Neural crest cell (in vitro differentiated cells): ENCODE measurements around the gene TMEM87A. TPM values are rescaled to one million over a fixed set of nuclear protein-coding genes. Genes with fewer than 3 reads are reported as not detected.

Source experiments
- DNase-seq: peaks from one replicate; pipeline ENCODE4 v3.0.0; 2021; ENCODE audit warnings: low read depth, mixed read lengths, low spot score
- H3K27ac Mint-ChIP-seq: one replicate; pipeline ENCODE4 v1.8.0; 2021; ENCODE audit warnings: mild to moderate bottlenecking, mixed read lengths; ENCODE audit not compliant: unreplicated experiment
- H3K27me3 Mint-ChIP-seq: 2 replicates; pipeline ENCODE4 v1.8.0; 2021; ENCODE audit warnings: low read depth, mild to moderate bottlenecking, mixed read lengths
- H3K36me3 Mint-ChIP-seq: 2 replicates; pipeline ENCODE4 v1.8.0; 2021; ENCODE audit warnings: low read depth, mild to moderate bottlenecking, mixed read lengths
- H3K4me1 Mint-ChIP-seq: 2 replicates; pipeline ENCODE4 v1.8.0; 2021; ENCODE audit warnings: mixed read lengths
- H3K4me3 Mint-ChIP-seq: one replicate; pipeline ENCODE4 v1.8.0; 2021; ENCODE audit warnings: mild to moderate bottlenecking, mixed read lengths
- H3K9me3 Mint-ChIP-seq: 2 replicates; pipeline ENCODE4 v1.8.0; 2021; ENCODE audit warnings: mixed read lengths
- total RNA-seq: library from RNA; stranded (reverse); gene quantifications from 2 replicates; pipeline ENCODE4 v1.2.1, GENCODE V29; 2021
- TF ChIP-seq, protein P1 (sequence below): fragments of 200-600 bp; sonication (generic); conservative IDR thresholded peaks from 2 replicates; pipeline ENCODE4 v1.5.0; 2021; ENCODE audit warnings: antibody characterized with exemption, mild to moderate bottlenecking

The TMEM87A gene
- total RNA-seq, 1 donor from 2014 or later, result 34.8 TPM

DNA sequence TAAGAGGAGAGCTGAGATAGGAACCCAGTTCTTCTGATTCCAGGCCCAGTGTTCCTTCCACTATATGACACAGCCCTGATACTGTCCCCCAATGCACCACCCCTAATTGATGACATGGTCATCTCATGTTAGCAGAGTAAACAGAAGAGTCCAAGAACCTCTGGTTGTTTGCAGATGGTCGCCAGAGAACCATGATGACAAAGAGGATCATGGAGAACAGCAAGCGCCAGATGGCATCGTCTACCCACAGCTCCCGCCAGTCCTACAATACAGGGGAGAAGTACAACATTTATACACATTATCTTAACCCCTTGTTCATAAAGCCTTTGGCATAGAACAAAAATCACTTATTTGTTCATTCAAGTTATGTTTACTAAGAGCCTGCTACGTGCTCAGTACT is 46.6 kb downstream of the TMEM87A start:
- no peak for DNase-seq
- TF ChIP-seq, protein P1, sequence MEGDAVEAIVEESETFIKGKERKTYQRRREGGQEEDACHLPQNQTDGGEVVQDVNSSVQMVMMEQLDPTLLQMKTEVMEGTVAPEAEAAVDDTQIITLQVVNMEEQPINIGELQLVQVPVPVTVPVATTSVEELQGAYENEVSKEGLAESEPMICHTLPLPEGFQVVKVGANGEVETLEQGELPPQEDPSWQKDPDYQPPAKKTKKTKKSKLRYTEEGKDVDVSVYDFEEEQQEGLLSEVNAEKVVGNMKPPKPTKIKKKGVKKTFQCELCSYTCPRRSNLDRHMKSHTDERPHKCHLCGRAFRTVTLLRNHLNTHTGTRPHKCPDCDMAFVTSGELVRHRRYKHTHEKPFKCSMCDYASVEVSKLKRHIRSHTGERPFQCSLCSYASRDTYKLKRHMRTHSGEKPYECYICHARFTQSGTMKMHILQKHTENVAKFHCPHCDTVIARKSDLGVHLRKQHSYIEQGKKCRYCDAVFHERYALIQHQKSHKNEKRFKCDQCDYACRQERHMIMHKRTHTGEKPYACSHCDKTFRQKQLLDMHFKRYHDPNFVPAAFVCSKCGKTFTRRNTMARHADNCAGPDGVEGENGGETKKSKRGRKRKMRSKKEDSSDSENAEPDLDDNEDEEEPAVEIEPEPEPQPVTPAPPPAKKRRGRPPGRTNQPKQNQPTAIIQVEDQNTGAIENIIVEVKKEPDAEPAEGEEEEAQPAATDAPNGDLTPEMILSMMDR, result no peak
- peaks cover 6% of the 10 kb centered on the region for H3K36me3 Mint-ChIP-seq
- H3K9me3 Mint-ChIP-seq, result no peaks in the 10 kb centered on the region
- H3K27ac Mint-ChIP-seq, result no peak overlapping the region
- no peaks in the 10 kb centered on the region for H3K27me3 Mint-ChIP-seq
- H3K4me3 Mint-ChIP-seq, result no peak overlapping the region
- H3K4me1 Mint-ChIP-seq, result no peaks in the 10 kb centered on the region

DNA sequence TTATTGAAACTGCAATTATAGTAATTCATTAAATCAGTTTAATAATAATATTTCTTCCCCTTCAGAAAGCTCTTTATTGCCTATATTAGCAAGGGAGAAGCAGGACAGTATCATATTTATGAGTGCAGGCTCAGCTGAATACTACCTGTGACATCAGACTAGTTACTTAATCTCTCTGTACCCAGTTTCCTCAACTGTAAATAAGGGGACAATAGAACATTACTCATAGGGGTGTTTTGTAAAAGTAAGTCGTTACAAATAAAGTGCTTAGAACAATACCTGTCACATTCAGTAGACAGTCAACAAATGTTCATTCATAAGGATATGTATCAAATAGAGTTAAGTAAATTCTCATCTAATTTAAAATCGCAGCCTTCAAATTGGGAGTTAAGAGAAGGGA is 53.0 kb downstream of the TMEM87A start:
- no peaks in the 10 kb centered on the region for H3K4me1 Mint-ChIP-seq
- H3K36me3 Mint-ChIP-seq, result peaks cover 11% of the 10 kb centered on the region
- no peak for DNase-seq
- no peaks in the 10 kb centered on the region for H3K27me3 Mint-ChIP-seq
- H3K27ac Mint-ChIP-seq, result no peak overlapping the region
- no peaks in the 10 kb centered on the region for H3K9me3 Mint-ChIP-seq
- no peak overlapping the region for H3K4me3 Mint-ChIP-seq
- TF ChIP-seq, protein P1, result no peak

DNA sequence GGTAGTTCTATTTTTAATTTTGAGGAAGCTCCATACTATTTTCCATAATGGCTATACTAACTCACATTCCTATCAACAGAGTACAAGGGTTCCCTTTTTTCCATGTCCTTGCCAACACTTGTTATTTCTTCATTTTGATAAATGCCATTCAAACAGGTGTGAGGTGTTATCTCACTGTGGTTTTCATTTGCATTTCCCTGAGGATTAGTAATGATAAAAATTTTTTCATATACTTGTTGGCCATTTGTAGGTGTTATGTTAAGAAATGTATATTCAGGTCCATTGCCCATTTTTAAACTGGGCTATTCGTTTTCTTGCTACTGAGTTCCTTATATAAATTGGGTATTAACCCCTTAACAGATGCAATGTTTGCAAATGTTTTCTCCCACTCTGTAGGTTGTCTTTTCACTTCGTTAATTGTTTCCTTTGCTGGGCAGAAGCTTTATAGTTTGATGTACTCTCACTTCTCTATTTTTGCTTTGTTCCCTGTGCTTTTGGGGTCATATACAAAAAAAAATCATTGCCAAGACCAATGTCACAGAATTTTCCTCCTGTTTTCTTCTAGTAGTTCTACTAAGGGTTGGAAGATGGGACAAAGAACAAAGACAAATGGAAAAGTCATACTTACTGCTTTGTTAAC is 54.2 kb downstream of the TMEM87A start:
- Mint-ChIP-seq H3K36me3 (peaks cover 8% of the 10 kb centered on the region), H3K4me1 (no peaks in the 10 kb centered on the region), H3K27ac (no peak overlapping the region)

DNA sequence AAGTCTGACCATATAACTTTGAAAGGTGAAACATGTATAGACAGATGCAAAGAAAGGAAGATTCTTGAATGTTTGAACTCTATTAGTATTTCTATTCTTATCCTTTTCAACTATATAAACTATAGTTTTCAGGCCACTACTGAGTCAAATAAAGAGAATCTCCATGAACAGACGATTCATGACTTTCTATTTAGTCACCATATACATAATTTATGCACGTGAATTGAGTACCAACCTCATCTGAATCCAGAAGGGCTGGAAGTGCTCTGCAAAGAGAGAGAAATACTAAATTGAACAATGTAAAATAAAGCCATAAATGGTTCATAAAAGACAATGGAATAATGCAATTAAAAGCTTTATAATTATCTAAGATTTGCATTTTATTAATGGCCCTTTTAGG is 55.7 kb downstream of the TMEM87A start:
- TF ChIP-seq, protein P1, result no peak
- H3K4me3 Mint-ChIP-seq, result no peak overlapping the region
- H3K27ac Mint-ChIP-seq, result no peak overlapping the region
- H3K36me3 Mint-ChIP-seq, result peaks cover 8% of the 10 kb centered on the region
- no peaks in the 10 kb centered on the region for H3K9me3 Mint-ChIP-seq
- DNase-seq, result no peak
- no peaks in the 10 kb centered on the region for H3K4me1 Mint-ChIP-seq
- no peaks in the 10 kb centered on the region for H3K27me3 Mint-ChIP-seq

More for the DNA sequence above, 54.2 kb downstream of the TMEM87A start:
- H3K9me3 Mint-ChIP-seq, result no peaks in the 10 kb centered on the region
- TF ChIP-seq, protein P1, result no peak
- no peak overlapping the region for H3K4me3 Mint-ChIP-seq
- DNase-seq, result no peak
- H3K27me3 Mint-ChIP-seq, result no peaks in the 10 kb centered on the region

DNA sequence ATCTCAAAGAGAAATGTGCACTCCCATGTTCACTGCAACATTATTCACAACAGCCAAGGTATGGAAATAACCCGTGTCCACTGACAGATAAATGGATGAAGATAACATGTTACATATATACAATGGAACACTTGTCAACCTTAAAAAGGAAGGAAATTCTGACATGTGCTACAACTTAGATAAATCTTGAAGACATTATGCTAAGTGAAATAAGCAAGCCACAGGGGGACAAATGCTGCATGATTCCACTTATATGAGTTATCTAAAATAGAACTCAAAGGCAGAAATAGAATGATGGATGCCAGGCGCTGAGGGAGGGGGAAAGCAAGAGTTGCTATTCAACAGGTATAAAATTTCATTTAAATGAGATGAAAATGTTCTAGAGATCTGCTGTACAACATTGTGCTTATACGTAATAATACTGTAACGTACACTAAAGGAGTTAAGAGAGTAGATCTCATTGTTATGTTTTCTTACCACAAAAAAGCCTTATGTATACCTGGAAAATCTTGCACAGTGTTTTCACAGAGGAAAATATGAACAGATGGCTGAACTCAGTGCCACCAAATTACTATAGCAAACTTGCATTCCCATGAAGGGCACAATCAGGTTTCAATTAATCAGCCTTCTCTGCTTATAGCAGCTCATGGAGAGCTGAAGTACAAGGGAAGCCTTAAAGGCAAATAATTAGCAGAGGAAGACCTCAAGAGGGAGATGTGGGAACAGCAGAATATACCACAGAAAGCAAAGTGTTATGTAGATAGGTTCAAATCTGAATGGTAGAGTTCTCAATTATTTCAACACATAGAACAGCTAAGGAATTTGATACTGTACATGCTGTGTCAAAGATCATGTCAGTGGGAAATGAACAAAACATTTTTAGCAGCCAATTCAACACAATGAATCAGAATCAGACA is 57.1 kb downstream of the TMEM87A start:
- peaks cover 13% of the 10 kb centered on the region for H3K36me3 Mint-ChIP-seq
- H3K4me3 Mint-ChIP-seq, result no peak overlapping the region
- no peak for DNase-seq
- H3K27ac Mint-ChIP-seq, result no peak overlapping the region
- H3K9me3 Mint-ChIP-seq, result no peaks in the 10 kb centered on the region
- H3K4me1 Mint-ChIP-seq, result no peaks in the 10 kb centered on the region
- no peaks in the 10 kb centered on the region for H3K27me3 Mint-ChIP-seq
- TF ChIP-seq, protein P1, result no peak
